B cell (primary cell): ENCODE results near the gene MYORG. TPM values are rescaled to one million over a fixed set of nuclear protein-coding genes. Genes with fewer than 3 reads are reported as not detected.

Experiments
- ATAC-seq: fragments of 200-7000 bp; cut with Tn5 transposase; one replicate; pipeline ENCODE4 v1.10.0; 2021; ENCODE audit warnings: low read depth, mild to moderate bottlenecking, moderate number of reproducible peaks, moderate library complexity
- CTCF ChIA-PET: fragments of 350-600 bp; sonication (Branson Sonifier 250); formaldehyde crosslinking; loops from one replicate; lab custom pipeline; 2021; ENCODE audit warnings: antibody characterized with exemption, inconsistent platforms; lab: Charles Lee
- POLR2A ChIA-PET: fragments of 350-600 bp; sonication (Branson Sonifier 250); formaldehyde crosslinking; loops from one replicate; lab custom pipeline; 2021; ENCODE audit warnings: antibody characterized with exemption; lab: Charles Lee
- DNase-seq: peaks from one replicate; pipeline ENCODE4 v3.0.0; 2013
- H2AFZ ChIP-seq: 2 replicates; pipeline ENCODE4 v1.6.1; 2012; ENCODE audit warnings: mild to moderate bottlenecking, low read depth, low read length; ENCODE audit not compliant: insufficient read depth, poor library complexity, severe bottlenecking
- H3K27ac ChIP-seq, 2 donors: 1 replicate in 1 of 2; 2 replicates in 1 of 2; pipeline ENCODE4 v1.5.1; 2012 to 2013; ENCODE audit warnings: low read length in 2 of 2, mild to moderate bottlenecking in 2 of 2, moderate library complexity in 1 of 2
- H3K27me3 ChIP-seq, 4 experiments: fragments of 200-600 bp in 1 of 4; sonication (generic) in 1 of 4; replicated peaks in 1 of 4; 1 replicate in 2 of 4; 2 replicates in 2 of 4; pipeline versions ENCODE4 v1.6.1 to v1.7.0; 2013 to 2016; ENCODE audit warnings: low read length in 3 of 4, mild to moderate bottlenecking in 2 of 4, mixed read lengths in 1 of 4, moderate library complexity in 1 of 4; ENCODE audit not compliant: insufficient read depth in 4 of 4, control insufficient read depth in 3 of 4; ENCODE audit errors: control extremely low read depth in 1 of 4
- H3K36me3 ChIP-seq, 2 experiments: replicated peaks in 1 of 2; 1 replicate in 1 of 2; 2 replicates in 1 of 2; pipeline versions ENCODE4 v1.6.1 to v1.7.1; 2013; ENCODE audit warnings: low read length in 1 of 2; ENCODE audit not compliant: insufficient read depth in 2 of 2, control insufficient read depth in 1 of 2; ENCODE audit errors: control extremely low read depth in 1 of 2, extremely low read depth in 1 of 2
- H3K4me1 ChIP-seq, 2 donors: fragments of 200-600 bp in 1 of 2; sonication (generic) in 1 of 2; 1 replicate in 1 of 2; 2 replicates in 1 of 2; pipeline versions ENCODE4 v1.5.1 to v1.6.1; 2013 to 2017; ENCODE audit warnings: low read length in 2 of 2; ENCODE audit not compliant: control insufficient read depth in 2 of 2, insufficient read depth in 2 of 2
- H3K4me2 ChIP-seq: replicated peaks from 2 replicates; pipeline ENCODE3; 2012; ENCODE audit warnings: mild to moderate bottlenecking, low read depth, low read length; ENCODE audit not compliant: poor library complexity, severe bottlenecking
- H3K4me3 ChIP-seq, 5 experiments: fragments of 200-600 bp in 1 of 5; sonication (generic) in 1 of 5; 1 replicate in 3 of 5; 2 replicates in 2 of 5; pipeline versions ENCODE4 v1.5.1 to v1.7.0; 2011 to 2016; ENCODE audit warnings: low read length in 4 of 5, mild to moderate bottlenecking in 4 of 5, low read depth in 2 of 5, control low read depth in 1 of 5, moderate library complexity in 1 of 5; ENCODE audit not compliant: insufficient read depth in 1 of 5; ENCODE audit errors: control extremely low read depth in 1 of 5, extremely low read depth in 1 of 5
- H3K79me2 ChIP-seq: fragments of 200-600 bp; sonication (generic); one replicate; pipeline ENCODE4 v1.6.0; 2016; ENCODE audit warnings: low read length; ENCODE audit not compliant: control insufficient read depth, insufficient read depth
- H3K9ac ChIP-seq: fragments of 200-600 bp; sonication (generic); 2 replicates; pipeline ENCODE4 v1.6.1; 2017; ENCODE audit warnings: mild to moderate bottlenecking, low read length, moderate library complexity
- H3K9me3 ChIP-seq, 3 donors: one replicate each; pipeline versions ENCODE4 v1.6.1 to v1.7.1; 2013; ENCODE audit warnings: low read length in 2 of 3; ENCODE audit not compliant: control insufficient read depth in 2 of 3, insufficient read depth in 1 of 3; ENCODE audit errors: control extremely low read depth in 1 of 3
- H4K20me1 ChIP-seq: 2 replicates; pipeline ENCODE4 v1.6.0; 2012; ENCODE audit warnings: mild to moderate bottlenecking, low read length; ENCODE audit not compliant: insufficient read depth, control insufficient read depth, poor library complexity, severe bottlenecking
- H3K27ac Mint-ChIP-seq: one replicate; pipeline ENCODE4 v1.8.0; 2021; ENCODE audit warnings: mixed read lengths
- H3K27me3 Mint-ChIP-seq: one replicate; pipeline ENCODE4 v1.8.0; 2021; ENCODE audit warnings: mixed read lengths
- H3K4me1 Mint-ChIP-seq: one replicate; pipeline ENCODE4 v1.8.0; 2021; ENCODE audit warnings: mixed read lengths
- H3K4me3 Mint-ChIP-seq: one replicate; pipeline ENCODE4 v1.8.0; 2021; ENCODE audit warnings: mixed read lengths
- H3K9me3 Mint-ChIP-seq: one replicate; pipeline ENCODE4 v1.8.0; 2022; ENCODE audit warnings: mixed read lengths; ENCODE audit not compliant: insufficient read depth
- EZH2 ChIP-seq: IDR thresholded peaks from 2 replicates; pipeline ENCODE4 v1.6.1; 2012; ENCODE audit warnings: borderline replicate concordance, low read depth, mild to moderate bottlenecking, moderate library complexity, low read length; ENCODE audit not compliant: insufficient read depth, poor library complexity, severe bottlenecking
- WGBS: methylation state at CpG from one replicate; pipeline ENCODE4 v1.1.5; 2013; ENCODE audit warnings: missing lambda C conversion rate; ENCODE audit not compliant: insufficient coverage; 5-methylcytosine and 5-hydroxymethylcytosine counted together
- intact Hi-C: fragments of 100-400 bp; cut with micrococcal nuclease; formaldehyde crosslinking; loops from one replicate; pipeline ENCODE4 v1.10.0; 2022
- polyA plus RNA-seq: library from polyadenylated mRNA; depleted of rRNA; stranded (reverse); fragments of >200 nt; gene quantifications from 2 replicates; pipeline ENCODE4 v1.2.3, GENCODE V29; 2012
- total RNA-seq, 2 donors: library from RNA; stranded (reverse); fragments of 120-200 nt in 1 of 2; gene quantifications; 1 replicate in 1 of 2; 2 replicates in 1 of 2; pipeline versions ENCODE4 v1.2.3 to v1.2.4, GENCODE V29; 2013 to 2022
- TF ChIP-seq, protein P1 (sequence below): fragments of 200-600 bp; IDR thresholded peaks from one replicate; pipeline ENCODE4 v1.8.0; 2022; ENCODE audit warnings: antibody characterized with exemption, mild to moderate bottlenecking

MYORG gene
- total and polyA plus RNA-seq, 2 donors (not counting 1 experiment from before 2014, with no cell fraction given) = 0.27 to 0.37 TPM

DNA sequence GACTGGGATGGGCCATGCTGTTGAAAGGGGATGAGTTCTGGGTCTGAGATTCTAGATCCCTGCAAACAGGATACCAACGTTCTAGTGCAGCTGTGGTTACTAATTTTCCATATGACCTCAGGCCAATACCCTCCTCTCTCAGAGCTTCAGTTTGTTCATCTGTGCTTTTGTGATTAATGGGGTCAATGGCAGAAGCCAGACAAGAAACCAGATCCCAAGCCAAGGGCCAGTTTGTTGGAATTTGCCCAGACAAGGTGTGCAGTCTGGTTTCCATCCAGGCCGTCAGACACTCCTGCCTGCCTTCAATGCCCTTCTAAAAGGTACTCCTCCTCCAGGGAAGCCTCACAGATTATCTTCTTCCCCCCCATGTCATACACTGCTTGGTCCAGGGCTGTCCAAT lies 11.4 kb downstream of the MYORG start:
- Histone ChIP-seq H3K27me3 (no peaks in the 10 kb centered on the region), H4K20me1 (no peaks in the 10 kb centered on the region), H3K27ac (no peak overlapping the region), H3K79me2 (no peaks in the 10 kb centered on the region), H3K9ac (no peak overlapping the region), H3K9me3 (peaks cover 0 to 6% (median 0%) of the 10 kb centered on the region in 3 donors), H3K4me1 (no peaks in the 10 kb centered on the region), H2AFZ (no peak overlapping the region), H3K36me3 (no peaks in the 10 kb centered on the region), H3K4me3 (no peak overlapping the region), H3K4me2 (no peak overlapping the region)
- 100% methylated on average over 1 of the region's 2 CpGs for WGBS
- no peaks in the 10 kb centered on the region for H3K9me3 Mint-ChIP-seq
- TF ChIP-seq EZH2 = no peak
- TF ChIP-seq, protein P1, sequence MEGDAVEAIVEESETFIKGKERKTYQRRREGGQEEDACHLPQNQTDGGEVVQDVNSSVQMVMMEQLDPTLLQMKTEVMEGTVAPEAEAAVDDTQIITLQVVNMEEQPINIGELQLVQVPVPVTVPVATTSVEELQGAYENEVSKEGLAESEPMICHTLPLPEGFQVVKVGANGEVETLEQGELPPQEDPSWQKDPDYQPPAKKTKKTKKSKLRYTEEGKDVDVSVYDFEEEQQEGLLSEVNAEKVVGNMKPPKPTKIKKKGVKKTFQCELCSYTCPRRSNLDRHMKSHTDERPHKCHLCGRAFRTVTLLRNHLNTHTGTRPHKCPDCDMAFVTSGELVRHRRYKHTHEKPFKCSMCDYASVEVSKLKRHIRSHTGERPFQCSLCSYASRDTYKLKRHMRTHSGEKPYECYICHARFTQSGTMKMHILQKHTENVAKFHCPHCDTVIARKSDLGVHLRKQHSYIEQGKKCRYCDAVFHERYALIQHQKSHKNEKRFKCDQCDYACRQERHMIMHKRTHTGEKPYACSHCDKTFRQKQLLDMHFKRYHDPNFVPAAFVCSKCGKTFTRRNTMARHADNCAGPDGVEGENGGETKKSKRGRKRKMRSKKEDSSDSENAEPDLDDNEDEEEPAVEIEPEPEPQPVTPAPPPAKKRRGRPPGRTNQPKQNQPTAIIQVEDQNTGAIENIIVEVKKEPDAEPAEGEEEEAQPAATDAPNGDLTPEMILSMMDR = no peak
- no peaks in the 10 kb centered on the region for H3K4me1 Mint-ChIP-seq
- intact Hi-C loops = no loop called here
- POLR2A ChIA-PET = interaction anchor here (0.5 kb wide), 1 partner anchor 15 kb away, joined by 12 read pairs; no protein-coding TSS in a partner anchor
- CTCF ChIA-PET = no interaction called here
- H3K27ac Mint-ChIP-seq = no peak overlapping the region
- DNase-seq (no peak), ATAC-seq (no peak)
- H3K4me3 Mint-ChIP-seq = no peak overlapping the region
- H3K27me3 Mint-ChIP-seq = no peaks in the 10 kb centered on the region

DNA sequence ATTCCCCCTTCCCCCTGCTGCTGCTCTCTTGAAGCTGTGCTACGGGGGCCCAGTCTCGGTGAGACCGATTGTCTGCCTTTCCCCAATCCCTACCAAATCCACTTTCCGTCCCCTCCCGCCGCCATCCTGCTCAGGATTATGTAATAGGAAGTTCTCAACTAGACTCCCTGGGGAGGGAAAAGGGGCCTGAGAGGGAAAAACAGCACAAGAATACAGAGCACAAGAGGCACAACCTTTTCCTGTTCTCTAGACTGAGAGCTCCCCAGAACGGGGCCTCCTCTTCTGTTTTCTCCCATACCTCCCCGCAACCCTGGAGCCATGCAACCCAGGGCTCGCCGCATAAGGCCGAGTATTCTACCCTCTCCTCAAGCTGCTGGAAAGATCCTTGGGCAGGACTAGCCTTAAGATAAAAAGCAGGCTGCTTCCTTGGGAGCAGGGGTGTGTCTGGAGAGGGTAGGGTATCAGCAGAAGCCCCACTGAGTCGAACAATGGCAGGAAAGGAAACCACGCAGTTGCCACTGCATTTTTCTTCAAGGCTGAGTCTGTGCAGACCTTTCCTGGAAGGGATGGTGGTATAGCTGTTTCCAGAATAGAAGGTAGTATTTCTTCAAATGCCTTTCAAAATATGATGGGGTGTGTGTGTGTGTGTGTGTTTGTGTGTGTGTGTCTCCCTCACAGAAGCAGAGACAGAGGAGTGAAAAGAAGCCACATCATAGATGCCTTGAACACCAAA lies 12.9 kb downstream of the MYORG start:
- Histone ChIP-seq H3K27ac (no peak overlapping the region), H3K9ac (no peak overlapping the region), H2AFZ (no peak overlapping the region), H3K79me2 (no peaks in the 10 kb centered on the region), H3K27me3 (no peaks in the 10 kb centered on the region), H3K4me2 (no peak overlapping the region), H3K4me1 (no peaks in the 10 kb centered on the region), H3K9me3 (peaks cover 0 to 6% (median 0%) of the 10 kb centered on the region in 3 donors), H4K20me1 (no peaks in the 10 kb centered on the region), H3K4me3 (no peak overlapping the region), H3K36me3 (no peaks in the 10 kb centered on the region)
- no peaks in the 10 kb centered on the region for H3K4me1 Mint-ChIP-seq
- no peaks in the 10 kb centered on the region for H3K27me3 Mint-ChIP-seq
- no peak overlapping the region for H3K4me3 Mint-ChIP-seq
- DNase-seq (no peak), ATAC-seq (no peak)
- 37% methylated on average over 4 of the region's 13 CpGs for WGBS
- TF ChIP-seq EZH2 = no peak
- TF ChIP-seq, protein P1 = no peak
- H3K27ac Mint-ChIP-seq = no peak overlapping the region
- intact Hi-C loops = no loop called here
- POLR2A ChIA-PET = no interaction called here
- no peaks in the 10 kb centered on the region for H3K9me3 Mint-ChIP-seq
- CTCF ChIA-PET = interaction anchor here (1.2 kb wide), 1 partner anchor 40 kb away, joined by 4 read pairs; no protein-coding TSS in a partner anchor
